Measurements from ENCODE around the gene SUCO. TPM values are rescaled to one million over a fixed set of nuclear protein-coding genes. Genes with fewer than 3 reads are reported as not detected.

Gene SUCO
- total RNA-seq, 4 donors from 2014 or later: 34.7 to 67.9 (median 37.7) TPM

DNA sequence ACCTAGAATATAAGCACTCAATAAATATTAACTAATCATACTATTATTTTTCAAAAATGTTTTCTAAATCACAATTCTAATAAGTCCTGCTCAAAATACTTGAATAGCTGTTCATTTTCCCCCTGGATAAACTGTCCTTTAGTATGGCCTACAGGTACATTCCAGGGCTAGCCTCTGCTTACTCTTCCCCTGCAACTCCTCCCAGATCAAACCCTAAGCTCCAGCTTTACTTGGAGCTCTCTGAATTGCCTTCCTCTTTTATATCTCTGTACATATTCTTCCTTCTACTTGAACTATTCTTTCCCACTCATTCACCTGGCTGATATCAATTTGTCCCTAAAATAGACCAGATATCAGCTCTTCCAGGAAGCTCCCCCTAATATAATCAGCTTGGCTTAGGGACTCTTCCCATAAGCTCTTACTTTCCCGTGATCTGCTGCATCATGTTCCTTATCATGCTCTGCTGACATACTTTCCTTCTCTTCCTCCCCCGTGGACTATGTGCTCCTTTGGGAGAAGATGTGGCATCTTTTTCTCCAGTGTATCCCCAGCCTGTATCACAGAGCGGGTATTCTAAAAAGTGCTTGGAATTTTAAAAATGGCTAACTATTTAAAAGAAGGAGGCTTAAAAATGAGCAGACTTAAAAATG, 46.0 kb upstream of the SUCO start:
- intact Hi-C loops (cut with DNase I): no loop called here
- 70 to 78% methylated on average over 3 of the region's 3 CpGs for WGBS, 2 donors
- H3K4me1 ChIP-seq: no peaks in the 10 kb centered on the region

DNA sequence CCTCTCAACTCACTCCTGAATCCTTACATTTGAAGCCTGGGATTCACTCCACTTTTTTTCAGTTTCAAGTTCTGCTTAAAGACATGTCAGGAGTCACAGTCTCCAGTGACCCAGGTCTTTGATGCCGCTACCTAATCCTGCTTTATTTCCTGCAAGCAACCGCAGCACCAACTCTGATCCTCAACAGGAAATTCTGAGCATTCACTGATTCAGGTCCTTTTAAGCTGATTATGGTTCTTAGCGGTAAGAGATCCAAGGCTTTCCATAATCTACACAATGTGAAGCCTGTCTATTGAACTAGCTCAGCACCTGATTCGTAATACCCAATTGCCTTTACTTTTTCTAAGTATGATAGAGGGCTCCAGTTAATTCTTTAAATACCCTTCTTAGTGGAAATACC, 45.4 kb upstream of the SUCO start:
- H3K9me3 ChIP-seq: no peaks in the 10 kb centered on the region
- H3K4me3 ChIP-seq (replicated peaks in 1 of 3): no peak overlapping the region
- H3K36me3 ChIP-seq: no peaks in the 10 kb centered on the region
- no peaks in the 10 kb centered on the region for H3K27me3 ChIP-seq
- WGBS, 2 donors: 78 to 82% methylated on average over 4 of the region's 4 CpGs
- intact Hi-C loops (cut with DNase I): no loop called here
- H3K4me1 ChIP-seq: no peaks in the 10 kb centered on the region
- no peak for DNase-seq
- TF ChIP-seq, protein P1, sequence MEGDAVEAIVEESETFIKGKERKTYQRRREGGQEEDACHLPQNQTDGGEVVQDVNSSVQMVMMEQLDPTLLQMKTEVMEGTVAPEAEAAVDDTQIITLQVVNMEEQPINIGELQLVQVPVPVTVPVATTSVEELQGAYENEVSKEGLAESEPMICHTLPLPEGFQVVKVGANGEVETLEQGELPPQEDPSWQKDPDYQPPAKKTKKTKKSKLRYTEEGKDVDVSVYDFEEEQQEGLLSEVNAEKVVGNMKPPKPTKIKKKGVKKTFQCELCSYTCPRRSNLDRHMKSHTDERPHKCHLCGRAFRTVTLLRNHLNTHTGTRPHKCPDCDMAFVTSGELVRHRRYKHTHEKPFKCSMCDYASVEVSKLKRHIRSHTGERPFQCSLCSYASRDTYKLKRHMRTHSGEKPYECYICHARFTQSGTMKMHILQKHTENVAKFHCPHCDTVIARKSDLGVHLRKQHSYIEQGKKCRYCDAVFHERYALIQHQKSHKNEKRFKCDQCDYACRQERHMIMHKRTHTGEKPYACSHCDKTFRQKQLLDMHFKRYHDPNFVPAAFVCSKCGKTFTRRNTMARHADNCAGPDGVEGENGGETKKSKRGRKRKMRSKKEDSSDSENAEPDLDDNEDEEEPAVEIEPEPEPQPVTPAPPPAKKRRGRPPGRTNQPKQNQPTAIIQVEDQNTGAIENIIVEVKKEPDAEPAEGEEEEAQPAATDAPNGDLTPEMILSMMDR (IDR thresholded peaks at IDR 0.05): no peak
- no peak for TF ChIP-seq POLR2A (IDR thresholded peaks at IDR 0.05)
- no peak overlapping the region for H3K27ac ChIP-seq

More for the DNA sequence above, 46.0 kb upstream of the SUCO start:
- Histone ChIP-seq H3K36me3 (no peaks in the 10 kb centered on the region), H3K4me3 (replicated peaks in 1 of 3) (no peak overlapping the region), H3K9me3 (no peaks in the 10 kb centered on the region), H3K27ac (no peak overlapping the region), H3K27me3 (no peaks in the 10 kb centered on the region)
- DNase-seq: no peak
- TF ChIP-seq, protein P1 (IDR thresholded peaks at IDR 0.05): no peak
- no peak for TF ChIP-seq POLR2A (IDR thresholded peaks at IDR 0.05)

DNA sequence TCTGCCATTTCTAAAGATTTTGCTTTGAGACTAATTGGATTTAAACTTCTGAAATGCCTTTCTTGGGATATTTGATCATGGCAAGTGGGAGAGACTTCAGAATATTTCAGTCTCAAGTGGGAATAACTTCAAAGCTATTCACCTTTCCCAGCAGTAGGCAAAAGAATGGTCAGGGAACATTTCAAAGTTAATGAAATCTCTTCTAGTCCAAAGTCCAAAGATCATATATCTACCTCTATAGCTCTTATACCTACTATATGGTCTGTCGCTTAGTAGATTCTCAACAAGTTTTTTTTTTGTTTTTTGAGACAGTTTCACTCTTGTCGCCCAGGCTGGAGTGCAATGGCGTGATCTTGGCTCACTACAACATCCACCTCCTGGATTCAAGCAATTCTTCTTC, 44.6 kb upstream of the SUCO start:
- H3K4me3 ChIP-seq (replicated peaks in 1 of 3): no peak overlapping the region
- no peaks in the 10 kb centered on the region for H3K4me1 ChIP-seq
- TF ChIP-seq, protein P1 (IDR thresholded peaks at IDR 0.05): no peak
- TF ChIP-seq POLR2A (IDR thresholded peaks at IDR 0.05): no peak
- intact Hi-C loops (cut with DNase I): no loop called here
- H3K27me3 ChIP-seq: no peaks in the 10 kb centered on the region
- no peaks in the 10 kb centered on the region for H3K9me3 ChIP-seq
- DNase-seq: no peak
- H3K36me3 ChIP-seq: no peaks in the 10 kb centered on the region
- WGBS, 2 donors: 93 to 94% methylated on average over 3 of the region's 3 CpGs
- H3K27ac ChIP-seq: no peak overlapping the region

DNA sequence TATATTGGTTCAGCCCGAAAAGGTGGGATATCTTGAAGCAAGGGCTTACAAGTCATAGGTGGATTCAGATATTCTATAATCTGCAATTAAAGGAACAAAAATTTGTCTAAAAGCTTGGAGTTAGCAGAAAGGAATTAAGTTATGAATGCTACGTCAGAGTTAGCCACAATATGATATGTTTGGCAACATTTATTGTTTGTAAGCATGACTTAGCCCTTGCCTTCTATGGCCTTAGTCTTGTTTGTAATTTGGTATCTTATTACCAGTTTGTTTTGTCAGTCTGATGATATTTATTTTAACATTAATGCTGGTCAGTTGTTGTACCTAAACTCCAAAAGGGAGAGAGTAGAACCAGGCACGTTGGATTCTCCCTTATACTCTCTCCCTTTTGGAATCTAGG, 43.1 kb upstream of the SUCO start:
- TF ChIP-seq, protein P1 (IDR thresholded peaks at IDR 0.05): no peak
- TF ChIP-seq POLR2A (IDR thresholded peaks at IDR 0.05): no peak
- Histone ChIP-seq H3K27me3 (no peaks in the 10 kb centered on the region), H3K4me3 (replicated peaks in 1 of 3) (no peak overlapping the region), H3K27ac (no peak overlapping the region), H3K36me3 (no peaks in the 10 kb centered on the region), H3K4me1 (no peaks in the 10 kb centered on the region), H3K9me3 (no peaks in the 10 kb centered on the region)
- intact Hi-C loops (cut with DNase I): no loop called here
- DNase-seq: no peak
- WGBS, 2 donors: 80% methylated on average over 3 of the region's 3 CpGs

DNA sequence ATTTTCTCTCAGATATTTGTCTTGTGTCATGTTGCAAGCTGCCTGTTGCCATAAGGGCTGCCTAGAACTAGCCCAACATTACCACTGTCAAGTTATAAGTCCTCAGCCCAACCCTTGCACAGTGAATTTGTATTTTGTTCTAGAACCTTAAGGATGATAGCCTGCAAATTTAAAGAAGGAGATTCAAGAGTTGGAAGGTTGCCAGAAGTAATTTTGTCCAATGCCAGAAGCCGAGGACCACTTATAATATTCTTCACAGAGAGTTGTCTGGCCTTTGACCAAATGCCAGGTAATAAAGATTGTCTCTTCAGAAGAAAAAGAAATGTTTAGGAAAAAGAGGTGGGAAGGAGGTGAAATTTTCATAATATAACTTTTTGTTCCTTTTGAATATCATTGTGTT, 40.5 kb upstream of the SUCO start:
- no peaks in the 10 kb centered on the region for H3K9me3 ChIP-seq
- TF ChIP-seq, protein P1 (IDR thresholded peaks at IDR 0.05): no peak
- WGBS, 2 donors: 36 to 55% methylated on average over 1 of the region's 1 CpG
- H3K4me3 ChIP-seq (replicated peaks in 1 of 3): no peak overlapping the region
- no peaks in the 10 kb centered on the region for H3K27me3 ChIP-seq
- intact Hi-C loops (cut with DNase I): no loop called here
- no peak overlapping the region for H3K27ac ChIP-seq
- H3K36me3 ChIP-seq: no peaks in the 10 kb centered on the region
- DNase-seq: no peak
- peaks cover 6 to 7% of the 10 kb centered on the region in 2 donors for H3K4me1 ChIP-seq

Measured in thyroid gland (tissue), 4 donors.